Activated CD4-positive, alpha-beta T cell treated with anti-CD3 and anti-CD28 coated beads for 24 hours (primary cell): Measurements from ENCODE around the gene SLC12A2.

Source experiments
- DNase-seq, 2 donors: peaks; one replicate each; pipeline ENCODE4 v3.0.0-alpha.2; 2020; ENCODE audit warnings: low read depth in 2 of 2

SLC12A2 gene

DNA sequence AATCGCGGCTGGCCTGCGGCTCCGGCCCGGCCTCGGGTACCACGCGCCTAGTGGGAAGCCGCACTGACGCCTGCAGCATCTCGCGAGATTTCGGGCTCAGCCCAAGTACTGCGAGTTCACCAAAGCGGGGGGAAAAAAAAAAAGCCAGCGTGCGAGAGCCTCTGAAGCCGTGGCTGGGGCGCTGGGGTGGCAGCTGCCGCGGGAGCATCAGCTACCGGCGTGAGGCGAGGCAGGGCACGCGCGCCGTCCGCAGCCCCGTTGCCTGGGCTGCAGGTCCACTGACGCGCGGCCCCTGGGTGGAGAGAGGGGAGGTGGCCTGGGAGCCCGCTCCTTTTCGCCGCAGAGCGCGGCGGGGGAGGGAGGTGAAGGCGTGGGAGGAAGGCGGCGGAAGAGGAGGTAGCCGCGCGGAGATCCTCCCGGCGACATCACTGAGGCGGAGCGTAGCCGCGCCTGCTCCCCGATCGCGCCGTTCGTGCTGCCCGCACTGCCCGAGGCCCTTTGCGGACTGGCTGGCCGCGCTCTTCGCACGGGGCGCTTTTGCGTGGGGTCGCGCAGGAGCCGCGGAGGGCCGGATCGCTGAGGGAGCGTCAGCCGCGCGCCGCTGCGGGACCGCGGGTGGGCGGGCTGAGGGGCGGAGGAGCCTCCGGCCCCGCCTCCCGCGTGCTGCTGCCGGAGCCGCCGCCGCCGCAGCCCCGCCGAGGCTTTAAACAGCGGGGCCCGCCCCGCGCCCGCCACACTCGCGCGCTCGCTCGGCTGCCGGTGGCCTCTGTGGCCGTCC is at the start of gene SLC12A2:
TSS of gene SLC12A2 (plus strand) at position 734 of the 778 bp plus-strand sequence. CDS start 189 bp downstream, outside the sequence.
- peak; percentile 74 to 76 for DNase-seq

GRCh38 chr5:128035689-128036088 is 47.9 kb upstream of the SLC12A2 start:
- no peak for DNase-seq

DNA sequence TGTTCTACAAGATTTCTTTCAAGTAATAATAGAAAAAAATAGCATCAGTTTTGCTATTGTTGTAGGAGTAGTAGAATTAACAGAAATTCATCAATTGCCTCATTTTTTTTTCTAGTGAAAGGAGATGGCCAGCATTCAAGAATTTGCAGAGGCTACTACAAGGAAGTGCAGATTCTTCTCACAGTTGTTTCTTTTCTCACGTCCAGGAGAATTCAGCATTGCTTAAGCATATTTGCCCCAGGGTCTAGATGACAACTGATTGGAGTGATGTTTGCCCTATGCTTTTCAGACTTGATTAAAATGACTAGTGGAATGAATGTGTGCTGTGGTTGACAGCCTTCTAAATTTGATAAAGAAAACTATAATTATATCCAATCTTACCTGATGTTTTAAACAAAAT is 46.6 kb upstream of the SLC12A2 start:
- no peak for DNase-seq

GRCh38 chr5:128038643-128039042 is 44.9 kb upstream of the SLC12A2 start:
- DNase-seq = no peak

DNA sequence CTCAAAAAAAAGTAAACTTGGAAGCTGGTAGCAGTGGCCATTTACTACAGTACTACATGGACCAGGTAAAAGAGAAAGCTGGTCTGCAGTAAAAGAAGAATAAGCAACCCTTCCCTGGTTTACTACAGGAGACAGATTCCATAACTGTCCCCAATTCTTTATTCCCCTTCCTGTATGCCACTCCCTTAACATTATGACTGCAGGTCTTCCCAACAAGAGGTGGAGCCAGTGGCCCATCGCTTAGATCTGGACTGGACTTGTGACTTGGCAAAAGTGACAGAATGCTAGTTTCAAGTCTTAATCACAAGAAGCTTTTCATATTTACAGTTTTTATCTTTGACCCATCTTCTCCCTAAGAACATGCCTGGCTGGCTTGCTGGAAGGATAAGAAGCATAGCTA is 42.6 kb upstream of the SLC12A2 start:
- DNase-seq = no peak

DNA sequence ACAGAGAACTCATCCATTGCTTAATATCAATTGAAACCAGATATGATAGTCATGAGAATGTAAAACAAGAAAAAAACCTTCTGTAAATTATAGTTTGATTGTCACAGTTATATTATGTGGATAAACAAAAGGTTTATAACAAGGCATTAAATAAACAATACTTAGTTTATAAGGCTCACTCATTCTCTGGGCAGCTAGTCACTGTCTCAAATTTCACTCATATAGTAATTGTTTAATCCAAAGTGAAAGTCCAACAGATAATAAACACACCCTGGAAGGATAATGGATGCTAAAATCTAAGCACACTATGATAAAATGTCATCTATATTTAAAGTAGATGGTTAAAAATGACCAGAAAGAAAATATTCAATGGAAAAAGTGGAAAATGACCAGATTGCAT is 30.8 kb upstream of the SLC12A2 start:
- DNase-seq = no peak

DNA sequence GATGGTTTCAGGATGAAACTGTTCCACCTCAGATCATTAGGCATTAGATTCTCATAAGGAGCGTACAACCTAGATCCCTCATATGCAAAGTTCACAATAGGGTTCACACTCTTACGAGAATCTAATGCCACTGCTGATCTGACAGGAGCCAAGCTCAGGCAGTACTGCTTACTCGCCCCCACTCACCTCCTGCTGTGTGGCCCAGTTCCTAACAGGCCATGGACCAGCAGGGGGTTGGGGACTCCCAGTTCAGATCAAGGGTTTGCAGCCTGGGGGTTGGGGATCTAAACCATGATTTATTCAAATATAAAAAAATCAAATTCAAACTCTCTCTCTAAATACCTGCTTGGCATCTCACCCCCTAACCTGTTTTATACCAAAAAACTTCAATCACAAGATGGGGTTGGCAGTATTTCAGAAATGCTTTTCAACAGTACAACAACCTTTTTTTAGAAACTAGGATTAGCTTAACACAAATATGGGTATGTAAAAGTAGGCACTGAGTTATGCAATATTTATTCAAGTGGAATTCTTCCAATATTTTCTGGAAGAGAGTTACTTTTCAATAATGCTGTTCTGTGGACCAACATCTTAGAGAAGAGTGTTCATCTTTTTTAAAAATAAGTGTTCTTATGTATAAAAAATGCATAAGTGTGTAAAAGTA is 30.1 kb upstream of the SLC12A2 start:
- DNase-seq = no peak

GRCh38 chr5:128060644-128061385 is 22.8 kb upstream of the SLC12A2 start:
- no peak for DNase-seq

- DNase-seq = no peak
Observed at GRCh38 chr5:128062172-128062746, 21.3 kb upstream of the SLC12A2 start.

DNA sequence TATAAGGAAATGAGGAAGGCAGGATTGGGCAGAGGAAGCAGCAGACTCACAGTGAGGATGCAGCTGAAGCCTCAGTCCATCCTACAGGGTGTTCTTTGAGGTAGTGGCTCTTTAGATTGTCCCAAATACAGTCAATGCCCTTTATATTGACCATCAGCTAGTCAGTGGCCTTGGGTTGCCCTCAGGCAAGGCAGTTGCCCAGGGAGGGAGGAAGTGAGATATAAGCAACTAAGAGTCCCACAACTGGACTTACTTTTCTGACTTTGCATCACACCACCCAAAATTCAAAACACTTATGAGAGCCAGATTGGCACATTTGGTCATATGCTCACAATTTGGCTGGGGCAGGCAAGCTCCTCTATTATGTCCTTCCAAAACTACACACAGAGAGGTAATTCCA is 9.4 kb upstream of the SLC12A2 start:
- no peak for DNase-seq

- no peak for DNase-seq
Observed at GRCh38 chr5:128074953-128075352, 8.6 kb upstream of the SLC12A2 start.

DNA sequence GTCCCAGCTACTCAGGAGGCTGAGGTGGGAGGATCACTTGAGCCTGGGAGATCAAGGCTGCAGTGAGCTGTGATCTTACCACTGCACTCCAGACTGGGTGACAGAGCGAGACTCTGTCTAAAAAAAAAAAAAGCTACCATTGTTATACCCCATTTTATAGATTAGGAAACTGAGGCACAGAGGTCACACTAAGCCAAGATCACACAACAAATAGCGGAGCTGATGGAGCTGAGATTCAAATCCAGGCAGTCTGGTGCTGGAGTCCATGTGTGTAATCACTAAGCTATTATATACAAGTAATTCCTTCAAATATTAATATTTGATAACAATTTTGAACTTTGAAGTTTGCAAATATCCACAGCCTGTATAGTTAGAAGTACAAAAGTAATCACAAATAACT is 6.0 kb upstream of the SLC12A2 start:
- no peak for DNase-seq

GRCh38 chr5:128081111-128081851 is 2.3 kb upstream of the SLC12A2 start:
- DNase-seq = no peak

DNA sequence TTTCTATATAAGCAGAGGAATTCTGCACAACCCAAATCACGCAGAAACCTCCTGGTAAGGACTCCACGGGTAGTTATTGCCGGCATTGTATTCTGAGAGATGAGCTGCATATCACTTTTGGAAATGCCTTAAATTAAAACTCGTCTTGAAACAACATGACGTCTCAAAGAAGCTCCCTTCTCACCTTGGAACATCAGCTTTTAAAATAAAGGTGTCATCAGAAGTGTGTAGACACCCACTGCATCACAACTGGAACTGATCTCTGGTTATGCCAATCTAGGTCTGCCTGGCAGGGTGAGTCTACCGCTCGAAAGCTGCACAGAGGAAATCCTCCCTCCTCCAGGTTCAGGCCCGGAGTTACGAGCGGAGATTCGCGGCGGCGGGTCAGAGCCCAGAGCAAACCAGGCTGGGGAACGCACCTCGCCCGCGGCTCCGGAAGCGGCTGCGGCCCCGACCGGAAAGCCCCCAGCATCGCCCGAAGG is 974 bp upstream of the SLC12A2 start:
- no peak for DNase-seq

- DNase-seq = no peak
Observed at GRCh38 chr5:128083811-128084227, 253 bp downstream of the SLC12A2 start.

GRCh38 chr5:128084228-128085167 is 932 bp downstream of the SLC12A2 start:
- DNase-seq = peak; percentile 16 to 39

GRCh38 chr5:128085413-128085812 is 1.8 kb downstream of the SLC12A2 start:
- no peak for DNase-seq

GRCh38 chr5:128091579-128091978 is 8.0 kb downstream of the SLC12A2 start:
- no peak for DNase-seq

GRCh38 chr5:128092144-128092543 is 8.6 kb downstream of the SLC12A2 start:
- DNase-seq = no peak

DNA sequence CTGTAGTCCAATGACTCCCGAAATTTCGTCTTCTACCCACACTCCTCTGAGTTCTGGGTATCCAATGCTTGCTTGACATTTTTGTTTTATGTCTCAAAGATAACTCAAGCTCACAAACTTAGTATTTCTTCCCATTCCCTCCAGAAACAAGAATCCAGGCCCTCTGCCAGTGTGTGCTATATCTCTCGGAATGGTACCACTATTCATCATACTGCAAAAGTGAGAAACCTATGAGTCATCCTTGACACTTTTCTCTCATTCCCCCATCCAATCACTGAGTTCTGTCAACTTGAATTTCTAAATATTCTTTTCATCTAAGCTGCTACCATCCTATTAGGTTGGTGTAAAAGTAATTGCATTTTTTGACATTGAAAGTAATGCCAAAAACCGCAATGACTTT is 9.8 kb downstream of the SLC12A2 start:
- no peak for DNase-seq
